Ectodermal cell (in vitro differentiated cells): ENCODE measurements around the gene AIFM3.

ENCODE experiments used
- H3K27ac ChIP-seq: 2 replicates; pipeline ENCODE4 v1.7.0; 2013; ENCODE audit warnings: mild to moderate bottlenecking, low read depth, low read length; ENCODE audit not compliant: insufficient read depth, poor library complexity, severe bottlenecking
- H3K27me3 ChIP-seq: 2 replicates; pipeline ENCODE4 v1.7.0; 2013; ENCODE audit warnings: mild to moderate bottlenecking, low read length; ENCODE audit not compliant: insufficient read depth, control insufficient read depth, poor library complexity, severe bottlenecking
- H3K36me3 ChIP-seq: one replicate; pipeline ENCODE4 v1.7.0; 2013; ENCODE audit warnings: low read length; ENCODE audit not compliant: control insufficient read depth, insufficient read depth
- H3K4me1 ChIP-seq: one replicate; pipeline ENCODE4 v1.7.0; 2013; ENCODE audit warnings: low read length; ENCODE audit not compliant: control insufficient read depth, insufficient read depth
- H3K4me3 ChIP-seq: 2 replicates; pipeline ENCODE4 v1.7.0; 2013; ENCODE audit warnings: low read depth, low read length, control low read depth; ENCODE audit not compliant: insufficient read depth
- H3K9me3 ChIP-seq: 2 replicates; pipeline ENCODE4 v1.7.0; 2013; ENCODE audit warnings: mild to moderate bottlenecking, low read length, moderate library complexity; ENCODE audit not compliant: control insufficient read depth
- WGBS, 2 experiments: methylation state at CpG; one replicate each; pipeline ENCODE4 v1.1.7; 2013; ENCODE audit warnings: missing lambda C conversion rate in 2 of 2; 5-methylcytosine and 5-hydroxymethylcytosine counted together

AIFM3 gene

GRCh38 chr22:20975541-20976290 is 8.7 kb downstream of the AIFM3 start:
- H3K27ac ChIP-seq = no peak overlapping the region
- H3K27me3 ChIP-seq = no peaks in the 10 kb centered on the region
- H3K36me3 ChIP-seq = peaks cover 6% of the 10 kb centered on the region
- 93% methylated on average over 14 of the region's 14 CpGs for WGBS, 2 experiments
- H3K9me3 ChIP-seq = no peaks in the 10 kb centered on the region
- no peak overlapping the region for H3K4me3 ChIP-seq
- peaks cover 42% of the 10 kb centered on the region for H3K4me1 ChIP-seq

DNA sequence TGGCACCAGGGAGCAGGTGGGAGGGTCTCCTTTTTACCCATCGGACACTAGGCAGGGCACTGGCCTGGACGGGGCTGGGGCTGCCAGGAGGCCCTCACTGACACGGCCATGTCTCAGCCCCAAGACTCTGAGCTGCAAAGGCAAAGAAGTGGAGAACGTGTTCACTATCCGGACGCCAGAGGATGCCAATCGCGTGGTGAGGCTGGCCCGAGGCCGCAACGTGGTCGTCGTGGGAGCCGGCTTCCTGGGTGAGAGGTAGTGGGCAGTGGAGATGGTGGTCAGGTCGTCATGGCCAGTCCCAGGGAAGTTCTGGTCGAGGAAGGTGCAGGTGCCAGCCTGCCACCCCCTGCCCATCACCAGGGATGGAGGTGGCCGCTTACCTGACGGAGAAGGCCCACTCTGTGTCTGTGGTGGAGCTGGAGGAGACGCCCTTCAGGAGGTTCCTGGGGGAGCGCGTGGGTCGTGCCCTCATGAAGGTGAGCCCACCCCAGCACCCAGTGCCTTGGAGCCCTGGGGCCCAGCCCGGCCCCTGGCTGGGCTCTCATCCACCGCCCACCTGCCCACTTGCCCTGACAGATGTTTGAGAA is 9.3 kb downstream of the AIFM3 start:
- Histone ChIP-seq H3K4me3 (no peak overlapping the region), H3K4me1 (peaks cover 40% of the 10 kb centered on the region), H3K27ac (no peak overlapping the region), H3K9me3 (no peaks in the 10 kb centered on the region), H3K36me3 (peaks cover 6% of the 10 kb centered on the region), H3K27me3 (no peaks in the 10 kb centered on the region)
- WGBS, 2 experiments = 88 to 91% methylated on average over 24 of the region's 24 CpGs

DNA sequence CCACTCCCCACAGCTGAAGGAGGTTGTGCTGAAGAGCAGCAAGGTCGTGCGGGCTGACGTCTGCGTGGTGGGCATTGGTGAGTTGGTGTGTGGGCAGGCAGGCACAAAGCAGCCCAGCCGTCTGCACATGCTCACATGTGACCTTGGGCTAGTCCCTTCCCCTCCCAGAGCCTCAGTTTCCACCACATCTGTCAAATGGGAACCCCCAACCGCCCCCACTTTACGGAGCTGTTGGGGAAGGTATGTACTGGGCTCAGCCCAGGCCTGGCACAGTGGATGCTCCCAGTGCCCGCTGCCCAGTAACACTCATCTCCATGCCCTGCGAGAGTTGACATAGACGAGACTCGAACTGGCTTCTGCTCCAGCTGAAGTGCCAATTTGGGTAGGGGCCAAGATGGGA is 10.0 kb downstream of the AIFM3 start:
- WGBS, 2 experiments = 92 to 93% methylated on average over 11 of the region's 11 CpGs
- peaks cover 37% of the 10 kb centered on the region for H3K4me1 ChIP-seq
- no peak overlapping the region for H3K27ac ChIP-seq
- no peaks in the 10 kb centered on the region for H3K27me3 ChIP-seq
- peaks cover 6% of the 10 kb centered on the region for H3K36me3 ChIP-seq
- no peaks in the 10 kb centered on the region for H3K9me3 ChIP-seq
- no peak overlapping the region for H3K4me3 ChIP-seq

- Histone ChIP-seq H3K4me1 (peaks cover 31% of the 10 kb centered on the region), H3K36me3 (peaks cover 6% of the 10 kb centered on the region), H3K27me3 (no peaks in the 10 kb centered on the region), H3K9me3 (no peaks in the 10 kb centered on the region), H3K27ac (no peak overlapping the region), H3K4me3 (no peak overlapping the region)
- 90 to 92% methylated on average over 17 of the region's 17 CpGs for WGBS, 2 experiments
Observed at GRCh38 chr22:20977516-20978170, 10.6 kb downstream of the AIFM3 start.

DNA sequence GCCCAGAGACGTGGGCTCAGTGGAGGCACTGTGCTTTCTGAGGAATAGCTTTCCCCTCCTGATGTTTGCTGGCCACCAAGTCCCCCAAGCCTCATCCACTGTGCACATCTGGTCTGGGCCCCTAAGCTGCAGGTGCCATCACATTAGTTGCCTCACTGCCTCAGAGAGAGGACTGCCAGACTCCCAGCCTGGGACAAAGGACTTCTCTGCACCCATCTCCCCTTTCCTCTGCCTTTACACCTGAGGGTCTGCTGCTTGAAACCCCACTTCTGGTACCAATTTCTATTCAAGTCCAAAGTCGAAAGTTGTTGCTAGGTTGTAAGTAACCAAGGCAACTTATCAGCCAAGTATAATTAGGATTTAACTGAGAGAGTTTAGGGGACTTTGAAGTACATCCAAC is 11.4 kb downstream of the AIFM3 start:
- no peak overlapping the region for H3K27ac ChIP-seq
- H3K4me3 ChIP-seq = no peak overlapping the region
- 92 to 94% methylated on average over 2 of the region's 2 CpGs for WGBS, 2 experiments
- H3K36me3 ChIP-seq = peaks cover 6% of the 10 kb centered on the region
- peaks cover 31% of the 10 kb centered on the region for H3K4me1 ChIP-seq
- no peaks in the 10 kb centered on the region for H3K9me3 ChIP-seq
- H3K27me3 ChIP-seq = no peaks in the 10 kb centered on the region

DNA sequence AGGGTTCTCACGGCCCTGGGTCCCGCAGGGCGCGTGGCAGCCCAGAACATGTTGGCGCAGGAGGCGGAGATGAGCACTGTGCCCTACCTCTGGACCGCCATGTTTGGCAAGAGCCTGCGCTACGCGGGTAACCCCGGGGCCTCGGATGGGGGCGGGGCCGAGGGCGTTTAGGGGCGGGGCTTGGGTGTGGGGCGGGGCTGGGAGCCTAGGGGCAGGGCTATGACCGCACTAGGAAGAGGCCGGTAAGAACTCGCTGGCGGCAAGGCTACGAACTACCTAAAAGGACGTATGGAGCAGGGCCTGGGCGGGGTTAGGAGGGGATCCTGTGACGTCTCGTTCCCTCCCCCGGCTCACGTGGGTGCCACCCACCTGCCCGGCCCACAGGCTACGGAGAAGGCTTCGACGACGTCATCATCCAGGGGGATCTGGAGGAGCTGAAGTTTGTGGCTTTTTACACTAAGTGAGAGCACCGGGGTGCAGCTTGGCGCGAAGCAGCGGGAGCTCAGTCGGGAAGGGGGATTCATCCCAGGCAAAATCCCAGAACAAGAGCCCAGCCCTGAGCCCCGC is 12.3 kb downstream of the AIFM3 start:
- peaks cover 22% of the 10 kb centered on the region for H3K4me1 ChIP-seq
- peak overlapping the region; percentile 21 for H3K4me3 ChIP-seq
- H3K27ac ChIP-seq = no peak overlapping the region
- H3K27me3 ChIP-seq = no peaks in the 10 kb centered on the region
- no peaks in the 10 kb centered on the region for H3K9me3 ChIP-seq
- peaks cover 6% of the 10 kb centered on the region for H3K36me3 ChIP-seq
- 22 to 24% methylated on average over 39 of the region's 39 CpGs for WGBS, 2 experiments

GRCh38 chr22:20979940-20980453 is 12.9 kb downstream of the AIFM3 start:
- Histone ChIP-seq H3K4me1 (peaks cover 22% of the 10 kb centered on the region), H3K27ac (no peak overlapping the region), H3K27me3 (no peaks in the 10 kb centered on the region), H3K9me3 (no peaks in the 10 kb centered on the region), H3K4me3 (peak overlapping the region; percentile 21), H3K36me3 (peaks cover 6% of the 10 kb centered on the region)
- 72 to 76% methylated on average over 13 of the region's 13 CpGs for WGBS, 2 experiments

- Histone ChIP-seq H3K36me3 (peaks cover 8% of the 10 kb centered on the region), H3K4me3 (no peak overlapping the region), H3K27me3 (no peaks in the 10 kb centered on the region), H3K9me3 (no peaks in the 10 kb centered on the region), H3K4me1 (peaks cover 22% of the 10 kb centered on the region), H3K27ac (no peak overlapping the region)
- 91 to 95% methylated on average over 4 of the region's 4 CpGs for WGBS, 2 experiments
Observed at GRCh38 chr22:20980523-20980922, 13.5 kb downstream of the AIFM3 start.

DNA sequence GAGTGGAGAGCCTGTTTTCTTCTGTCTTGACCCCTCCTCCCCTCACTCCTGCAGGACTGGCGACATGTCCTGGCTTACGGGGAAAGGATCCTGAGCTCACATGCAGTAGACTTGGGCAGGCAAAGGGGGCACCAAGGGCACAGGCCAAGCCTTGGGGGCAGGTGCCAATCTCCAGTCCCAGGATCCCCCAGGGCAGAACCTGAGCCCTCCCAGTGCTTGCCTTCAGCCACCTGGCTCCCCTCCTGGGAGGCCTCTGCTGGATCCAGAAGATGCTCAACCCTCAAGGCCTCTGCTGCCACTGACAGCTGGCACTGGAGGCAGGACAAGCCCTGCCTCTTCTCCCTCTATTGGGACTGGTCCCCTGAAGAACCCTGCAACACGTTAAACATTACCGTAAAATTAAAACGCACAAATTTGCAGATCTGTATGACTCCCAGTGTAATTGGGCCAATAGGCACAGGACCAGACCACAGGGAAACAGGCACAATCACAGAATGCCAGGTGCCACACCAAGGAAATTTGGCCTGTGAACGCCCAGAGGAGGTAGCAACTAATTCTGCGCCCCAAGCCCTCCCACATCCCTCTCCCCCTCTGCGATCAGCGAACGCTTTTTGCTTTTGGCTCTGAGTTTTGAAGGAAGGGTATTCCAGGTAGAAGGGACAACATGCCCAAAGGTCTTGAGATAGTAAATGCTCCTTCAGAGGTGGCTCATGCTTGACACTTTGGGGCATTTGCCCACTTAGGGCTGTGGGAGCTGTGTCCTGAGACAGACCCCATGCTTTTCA is 14.1 kb downstream of the AIFM3 start:
- H3K27ac ChIP-seq = no peak overlapping the region
- H3K4me1 ChIP-seq = peaks cover 22% of the 10 kb centered on the region
- peak overlapping the region; percentile 82 for H3K4me3 ChIP-seq
- 82% methylated on average over 10 of the region's 10 CpGs for WGBS, 2 experiments
- no peaks in the 10 kb centered on the region for H3K9me3 ChIP-seq
- no peaks in the 10 kb centered on the region for H3K27me3 ChIP-seq
- H3K36me3 ChIP-seq = peaks cover 14% of the 10 kb centered on the region
